ENCODE measurements around the gene EPN3.

- TF ChIP-seq NFRKB (IDR thresholded peaks at IDR 0.05) (no peak), ARNT (IDR thresholded peaks at IDR 0.05) (no peak), L3MBTL2 (conservative IDR thresholded peaks at IDR 0.05) (no peak), BHLHE40 (IDR thresholded peaks at IDR 0.05; ENCODE audit: borderline replicate concordance) (no peak), SUZ12 (IDR thresholded peaks at IDR 0.05) (no peak), PKNOX1 (IDR thresholded peaks at IDR 0.05) (no peak), CTBP1 (IDR thresholded peaks at IDR 0.05; ENCODE audit: borderline replicate concordance) (no peak), ZNF384 (IDR thresholded peaks at IDR 0.05) (no peak), FOXA1 (IDR thresholded peaks at IDR 0.05) (no peak)
Measured at GRCh38 chr17:50570032-50570431, 37.5 kb downstream of the EPN3 start.

Measured in HEK293T (cell line).